GM19324 (cell line): ENCODE results near the gene RAB11FIP4.
"Not testable (repeated sequence)": the region's sequence is repeated elsewhere in the genome, so short reads cannot be mapped to it uniquely, and the experiment has no call there.

Source experiments
- ATAC-seq: cut with Tn5 transposase; IDR thresholded peaks from one replicate; pipeline ENCODE4 v1.9.1; 2021; ENCODE audit warnings: mild to moderate bottlenecking, moderate library complexity; ENCODE audit not compliant: unreplicated experiment, low FRiP score

RAB11FIP4 gene

GRCh38 chr17:31391496-31391949 is at the start of gene RAB11FIP4:
TSS of gene RAB11FIP4 (plus strand) at chr17:31391675. CDS start at chr17:31391853, 178 bp downstream.
- no peak for ATAC-seq

- not testable (repeated sequence) for ATAC-seq
Measured at GRCh38 chr17:31345191-31345747, 46.2 kb upstream of the RAB11FIP4 start.

GRCh38 chr17:31349454-31349853 is 42.0 kb upstream of the RAB11FIP4 start:
- no peak for ATAC-seq

GRCh38 chr17:31355935-31356334 is 35.5 kb upstream of the RAB11FIP4 start:
- no peak for ATAC-seq

GRCh38 chr17:31357091-31357490 is 34.4 kb upstream of the RAB11FIP4 start:
- no peak for ATAC-seq

- no peak for ATAC-seq
Measured at GRCh38 chr17:31357839-31358394, 33.6 kb upstream of the RAB11FIP4 start.

GRCh38 chr17:31364012-31364411 is 27.5 kb upstream of the RAB11FIP4 start:
- no peak for ATAC-seq

GRCh38 chr17:31366088-31366487 is 25.4 kb upstream of the RAB11FIP4 start:
- ATAC-seq, result no peak

- no peak for ATAC-seq
Measured at GRCh38 chr17:31369266-31369665, 22.2 kb upstream of the RAB11FIP4 start.

- ATAC-seq, result no peak
Measured at GRCh38 chr17:31371511-31372097, 19.9 kb upstream of the RAB11FIP4 start.

- ATAC-seq, result no peak
Measured at GRCh38 chr17:31373150-31374093, 18.1 kb upstream of the RAB11FIP4 start.

GRCh38 chr17:31374094-31374447 is 17.4 kb upstream of the RAB11FIP4 start:
- ATAC-seq, result no peak

GRCh38 chr17:31374503-31374902 is 17.0 kb upstream of the RAB11FIP4 start:
- ATAC-seq, result no peak

GRCh38 chr17:31378638-31379037 is 12.8 kb upstream of the RAB11FIP4 start:
- no peak for ATAC-seq

GRCh38 chr17:31379597-31380205 is 11.8 kb upstream of the RAB11FIP4 start:
- ATAC-seq, result no peak

GRCh38 chr17:31381165-31381668 is 10.3 kb upstream of the RAB11FIP4 start:
- ATAC-seq, result no peak

- ATAC-seq, result not testable (repeated sequence)
Measured at GRCh38 chr17:31382668-31383275, 8.7 kb upstream of the RAB11FIP4 start.

GRCh38 chr17:31383488-31383887 is 8.0 kb upstream of the RAB11FIP4 start:
- not testable (repeated sequence) for ATAC-seq

- no peak for ATAC-seq
Measured at GRCh38 chr17:31385428-31386285, 5.8 kb upstream of the RAB11FIP4 start.
